Body of pancreas (tissue), 4 donors: ENCODE measurements around the gene ZCCHC17.

Experiments used
- POLR2A ChIP-seq, 3 donors: fragments of 450-650 bp; IDR thresholded peaks; one replicate each; pipeline ENCODE4 v1.6.1; 2016; ENCODE audit warnings: antibody characterized with exemption in 3 of 3, mild to moderate bottlenecking in 2 of 3
- TF ChIP-seq, protein P1 (sequence below), 7 experiments: fragments of 450-650 bp in 4 of 7; fragments of 200-600 bp in 3 of 7; sonication (generic) in 3 of 7; IDR thresholded peaks; one replicate each; pipeline ENCODE4 v1.5.1; 2016 to 2019; ENCODE audit warnings: antibody characterized with exemption in 7 of 7

DNA sequence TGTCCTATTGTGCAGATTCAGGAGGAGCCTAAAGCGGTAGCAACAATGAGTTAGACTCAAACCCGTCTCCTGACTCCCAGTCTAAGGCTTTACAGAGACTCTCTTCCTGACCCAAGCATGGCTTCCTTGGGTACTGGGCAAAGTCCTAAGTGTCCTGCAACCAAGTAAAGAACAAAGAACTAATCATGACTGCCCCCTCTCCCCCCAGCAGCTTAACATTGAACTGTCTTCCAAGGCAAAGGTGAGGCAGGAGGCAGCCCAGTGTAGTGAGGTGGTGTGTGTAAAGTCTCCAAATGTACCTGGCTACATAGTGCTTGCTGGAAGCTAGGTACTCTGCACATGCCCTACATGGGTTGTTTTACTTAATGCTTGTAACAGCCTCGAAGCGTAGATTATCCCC lies 73.7 kb downstream of the ZCCHC17 start:
- TF ChIP-seq POLR2A (IDR thresholded peaks at IDR 0.05), result no peak
- TF ChIP-seq, protein P1, sequence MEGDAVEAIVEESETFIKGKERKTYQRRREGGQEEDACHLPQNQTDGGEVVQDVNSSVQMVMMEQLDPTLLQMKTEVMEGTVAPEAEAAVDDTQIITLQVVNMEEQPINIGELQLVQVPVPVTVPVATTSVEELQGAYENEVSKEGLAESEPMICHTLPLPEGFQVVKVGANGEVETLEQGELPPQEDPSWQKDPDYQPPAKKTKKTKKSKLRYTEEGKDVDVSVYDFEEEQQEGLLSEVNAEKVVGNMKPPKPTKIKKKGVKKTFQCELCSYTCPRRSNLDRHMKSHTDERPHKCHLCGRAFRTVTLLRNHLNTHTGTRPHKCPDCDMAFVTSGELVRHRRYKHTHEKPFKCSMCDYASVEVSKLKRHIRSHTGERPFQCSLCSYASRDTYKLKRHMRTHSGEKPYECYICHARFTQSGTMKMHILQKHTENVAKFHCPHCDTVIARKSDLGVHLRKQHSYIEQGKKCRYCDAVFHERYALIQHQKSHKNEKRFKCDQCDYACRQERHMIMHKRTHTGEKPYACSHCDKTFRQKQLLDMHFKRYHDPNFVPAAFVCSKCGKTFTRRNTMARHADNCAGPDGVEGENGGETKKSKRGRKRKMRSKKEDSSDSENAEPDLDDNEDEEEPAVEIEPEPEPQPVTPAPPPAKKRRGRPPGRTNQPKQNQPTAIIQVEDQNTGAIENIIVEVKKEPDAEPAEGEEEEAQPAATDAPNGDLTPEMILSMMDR (IDR thresholded peaks at IDR 0.05), result no peak
